K562 (cell line): ENCODE measurements around the gene AK5.

Source experiments
- CAMTA2 ChIP-seq: fragments of 250-450 bp; sonication (Bioruptor Pico); conservative IDR thresholded peaks from 2 replicates; pipeline ENCODE4 v1.5.1; 2022
- EWSR1 ChIP-seq: fragments of 450-650 bp; IDR thresholded peaks from 2 replicates; pipeline ENCODE4 v1.6.1; 2018; ENCODE audit warnings: borderline replicate concordance, mild to moderate bottlenecking, low read depth, moderate library complexity; ENCODE audit not compliant: partially characterized antibody
- HDAC2 ChIP-seq: fragments of 450-650 bp; IDR thresholded peaks from 2 replicates; pipeline ENCODE4 v1.6.1; 2016; ENCODE audit warnings: mild to moderate bottlenecking
- JUN ChIP-seq, 2 experiments: sonication (generic) in 1 of 2; formaldehyde crosslinking in 1 of 2; IDR thresholded peaks; 2 replicates each; pipeline versions ENCODE4 v1.6.1 to v1.8.0; 2012 to 2022; ENCODE audit warnings: borderline replicate concordance in 2 of 2, mild to moderate bottlenecking in 2 of 2, improper control_type of control experiment in 1 of 2, low read depth in 1 of 2, low read length in 1 of 2, missing genetic modification reagents in 1 of 2
- NCOA6 ChIP-seq: fragments of 450-650 bp; IDR thresholded peaks from 2 replicates; pipeline ENCODE4 v1.6.1; 2017; ENCODE audit warnings: mild to moderate bottlenecking
- POLR2AphosphoS5 ChIP-seq: IDR thresholded peaks from 2 replicates; pipeline ENCODE4 v1.6.1; 2011; ENCODE audit warnings: mild to moderate bottlenecking, low read depth, low read length, moderate library complexity; ENCODE audit not compliant: control insufficient read depth, insufficient read depth
- POLR2G ChIP-seq: fragments of 200-400 bp; formaldehyde crosslinking; IDR thresholded peaks from 2 replicates; pipeline ENCODE4 v1.6.1; 2017; ENCODE audit warnings: low read depth, mild to moderate bottlenecking, antibody characterized with exemption, low read length, moderate library complexity
- RAD21 ChIP-seq, 2 experiments: fragments of 250-450 bp in 1 of 2; fragments of 450-650 bp in 1 of 2; sonication (Bioruptor Pico) in 1 of 2; formaldehyde crosslinking in 1 of 2; IDR thresholded peaks in 1 of 2; conservative IDR thresholded peaks in 1 of 2; 2 replicates each; pipeline versions ENCODE4 v1.4.0 to v1.8.0; 2020 to 2022; ENCODE audit warnings: mild to moderate bottlenecking in 2 of 2, moderate library complexity in 1 of 2
- SIN3A ChIP-seq, 2 experiments: fragments of 150-350 bp in 1 of 2; IDR thresholded peaks; 2 replicates each; pipeline ENCODE4 v1.6.1; 2011 to 2016; ENCODE audit warnings: borderline replicate concordance in 2 of 2, low read depth in 2 of 2, low read length in 2 of 2, mild to moderate bottlenecking in 2 of 2, moderate library complexity in 2 of 2; ENCODE audit not compliant: control insufficient read depth in 1 of 2
- SP1 ChIP-seq: sonication (generic); formaldehyde crosslinking; IDR thresholded peaks from 2 replicates; pipeline ENCODE4 v1.8.1; 2022; ENCODE audit warnings: mild to moderate bottlenecking, missing genetic modification reagents
- TCF7L2 ChIP-seq: fragments of 150-350 bp; IDR thresholded peaks from 2 replicates; pipeline ENCODE4 v1.6.1; 2016; ENCODE audit warnings: low read depth, mild to moderate bottlenecking, low read length, moderate library complexity
- ZKSCAN3 ChIP-seq: fragments of 250-450 bp; sonication (Bioruptor Pico); IDR thresholded peaks from 2 replicates; pipeline ENCODE4 v1.4.0; 2020

GRCh38 chr1:77506771-77507170, 225.0 kb downstream of the AK5 start:
- no peak for TF ChIP-seq TCF7L2
- no peak for TF ChIP-seq ZKSCAN3 (CRISPR knock-in tag)
- no peak for TF ChIP-seq HDAC2
- TF ChIP-seq JUN (IDR thresholded peaks at IDR 0.05; ENCODE audit: borderline replicate concordance, low read depth, low read length), result no peak
- no peak for TF ChIP-seq JUN (CRISPR knock-in tag; IDR thresholded peaks at IDR 0.05; ENCODE audit: borderline replicate concordance)
- TF ChIP-seq SP1 (CRISPR knock-in tag), result no peak
- TF ChIP-seq POLR2AphosphoS5, result no peak
- no peak for TF ChIP-seq RAD21 (CRISPR knock-in tag; conservative IDR thresholded peaks at IDR 0.05 in 1 of 2, IDR thresholded peaks at IDR 0.05 in 1 of 2)
- TF ChIP-seq NCOA6, result no peak
- TF ChIP-seq SIN3A (IDR thresholded peaks at IDR 0.05; ENCODE audit: borderline replicate concordance in 2 of 2, control insufficient read depth in 1 of 2, low read depth in 2 of 2, low read length in 2 of 2), result no peak
- TF ChIP-seq EWSR1, result no peak
- TF ChIP-seq POLR2G, result no peak
- TF ChIP-seq CAMTA2 (CRISPR knock-in tag), result no peak
